ENCODE measurements around the gene GLT8D2. TPM values are rescaled to one million over a fixed set of nuclear protein-coding genes. Genes with fewer than 3 reads are reported as not detected.

The GLT8D2 gene, protein sequence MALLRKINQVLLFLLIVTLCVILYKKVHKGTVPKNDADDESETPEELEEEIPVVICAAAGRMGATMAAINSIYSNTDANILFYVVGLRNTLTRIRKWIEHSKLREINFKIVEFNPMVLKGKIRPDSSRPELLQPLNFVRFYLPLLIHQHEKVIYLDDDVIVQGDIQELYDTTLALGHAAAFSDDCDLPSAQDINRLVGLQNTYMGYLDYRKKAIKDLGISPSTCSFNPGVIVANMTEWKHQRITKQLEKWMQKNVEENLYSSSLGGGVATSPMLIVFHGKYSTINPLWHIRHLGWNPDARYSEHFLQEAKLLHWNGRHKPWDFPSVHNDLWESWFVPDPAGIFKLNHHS
- 0.32 and 2.6 TPM in 2 replicates for total RNA-seq

DNA sequence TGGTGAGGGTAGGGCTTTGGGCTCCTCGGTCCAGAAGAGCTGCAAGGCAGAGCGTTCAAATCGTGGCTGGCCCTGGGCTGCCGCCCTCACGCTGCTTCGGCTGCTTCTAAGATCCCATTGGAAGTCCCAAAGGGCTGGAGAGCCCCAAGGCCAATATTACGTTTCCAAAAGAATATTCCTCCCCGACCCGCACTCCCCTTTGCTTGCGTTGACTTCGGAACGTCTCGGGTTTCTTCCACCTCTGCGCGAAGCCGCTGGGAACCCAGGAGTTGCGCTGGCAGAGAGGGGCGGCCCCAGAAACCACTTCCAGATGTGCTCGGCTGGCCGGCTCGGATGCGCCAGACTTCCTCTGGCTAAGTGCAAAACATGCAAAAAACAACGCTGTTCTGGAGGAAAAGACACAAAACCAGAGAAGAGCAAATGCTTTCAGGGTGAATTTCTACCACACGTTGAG is at the start of gene GLT8D2:
TSS of gene GLT8D2 (minus strand) at position 285 of the 454 bp plus-strand sequence. CDS start 30,539 bp downstream, outside the sequence.

DNA sequence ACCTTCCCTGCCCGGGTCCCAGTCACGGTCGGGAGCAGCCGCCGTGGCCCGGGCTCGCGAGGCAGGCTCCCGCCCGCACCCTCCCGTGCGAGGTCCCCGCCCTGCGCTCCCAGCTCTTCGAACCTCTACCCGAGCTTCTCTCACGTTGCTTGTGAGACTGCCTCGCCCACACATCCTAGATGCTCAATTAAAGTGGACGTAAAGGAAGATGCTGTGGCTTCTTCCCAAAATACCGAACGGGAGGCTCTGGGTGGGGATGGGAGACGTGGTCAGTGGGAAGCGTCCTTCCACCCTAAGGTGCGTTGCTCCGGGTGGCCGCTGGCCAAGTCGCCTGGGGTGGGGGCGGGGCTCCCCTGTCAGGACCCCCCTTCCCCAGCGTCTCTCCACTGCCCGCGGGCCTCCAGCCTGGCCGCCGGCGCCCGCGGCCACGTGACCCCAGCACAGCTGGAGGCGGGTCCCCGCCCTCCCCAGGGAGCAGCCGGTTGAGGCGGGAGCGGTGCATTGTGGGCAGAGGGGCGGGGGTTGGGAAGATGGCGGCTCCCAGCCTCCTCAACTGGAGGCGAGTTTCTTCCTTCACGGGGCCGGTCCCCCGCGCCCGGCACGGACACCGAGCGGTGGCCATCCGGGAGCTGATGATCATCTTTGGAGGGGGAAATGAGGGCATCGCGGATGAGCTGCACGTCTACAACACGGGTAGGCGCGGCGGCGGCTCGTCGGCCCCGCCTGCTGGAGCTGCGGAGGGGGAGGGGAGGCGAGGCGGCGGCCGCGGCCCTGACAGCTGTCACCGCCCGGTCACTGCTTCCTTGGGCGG is 14.2 kb upstream of the GLT8D2 start, which contains the start of gene HCFC2:
TSS of gene HCFC2 (plus strand) at position 501 of the 811 bp plus-strand sequence. CDS start at position 531, 30 bp downstream.

DNA sequence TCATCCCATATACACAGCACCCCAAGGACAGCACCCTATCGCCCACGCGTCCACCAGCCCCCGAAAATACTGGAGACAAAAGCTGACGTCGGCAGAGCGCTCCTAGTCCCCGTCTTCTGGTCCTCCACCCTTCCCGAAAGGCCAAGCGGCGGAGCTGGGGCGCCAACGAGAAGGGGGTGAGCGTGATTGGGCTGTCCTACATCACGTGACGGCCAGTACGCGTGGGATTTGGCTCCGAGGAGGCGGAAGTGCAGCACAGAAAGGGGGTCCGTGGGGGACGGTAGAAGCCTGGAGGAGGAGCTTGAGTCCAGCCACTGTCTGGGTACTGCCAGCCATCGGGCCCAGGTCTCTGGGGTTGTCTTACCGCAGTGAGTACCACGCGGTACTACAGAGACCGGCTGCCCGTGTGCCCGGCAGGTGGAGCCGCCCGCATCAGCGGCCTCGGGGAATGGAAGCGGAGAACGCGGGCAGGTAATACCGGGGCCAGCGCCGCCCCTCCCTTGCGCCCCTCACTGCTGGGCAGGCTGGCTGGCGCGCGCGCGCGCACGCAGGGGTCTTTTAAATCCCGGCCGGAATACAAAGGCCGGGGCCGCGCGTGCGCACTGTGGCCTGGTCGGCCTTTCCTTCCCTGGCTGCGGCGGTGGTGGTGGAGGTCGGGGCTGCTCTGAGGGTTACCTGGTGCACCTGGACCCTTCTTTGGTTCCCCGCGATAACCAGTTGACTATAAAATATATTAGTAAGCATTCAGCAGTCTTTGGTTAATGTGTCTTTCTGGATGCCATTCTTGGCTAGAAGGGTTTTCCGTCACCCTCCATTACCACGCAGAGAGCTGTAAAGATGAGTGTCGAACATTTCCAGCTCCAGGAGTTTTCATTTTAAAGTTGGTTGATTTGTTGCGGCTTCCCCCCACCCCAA is 84.1 kb downstream of the GLT8D2 start, which contains the start of gene TDG:
TSS of gene TDG (plus strand) at position 283 of the 915 bp plus-strand sequence. CDS start at position 449, 166 bp downstream.

Other genes with a start within 250 kb of the GLT8D2 start
- 3.2 and 3.6 TPM in 2 replicates for gene NT5DC3, start 209.0 kb downstream of the GLT8D2 start, total RNA-seq
- 835 and 898 TPM in 2 replicates for gene HSP90B1, start 119.8 kb downstream of the GLT8D2 start, total RNA-seq
- gene TDG, start 84.3 kb downstream of the GLT8D2 start, total RNA-seq, result 21.1 and 32.8 TPM in 2 replicates
- 10.7 and 24.0 TPM in 2 replicates for gene HCFC2, start 14.3 kb upstream of the GLT8D2 start, total RNA-seq
- 13.3 and 20.8 TPM in 2 replicates for gene NFYB, start 88.0 kb upstream of the GLT8D2 start, total RNA-seq
- 408 and 915 TPM in 2 replicates for gene TXNRD1, start 165.6 kb upstream of the GLT8D2 start, total RNA-seq

Measured in epithelial cell of umbilical artery (primary cell).